HG03558 (cell line): ENCODE data around the gene ARSB.
"Not testable (repeated sequence)": the region's sequence is repeated elsewhere in the genome, so short reads cannot be mapped to it uniquely, and the experiment has no call there.

Experiments used
- ATAC-seq: cut with Tn5 transposase; IDR thresholded peaks from one replicate; pipeline ENCODE4 v1.9.1; 2021; ENCODE audit warnings: moderate number of reproducible peaks; ENCODE audit not compliant: unreplicated experiment; ENCODE audit errors: extremely low read depth

The ARSB gene

DNA sequence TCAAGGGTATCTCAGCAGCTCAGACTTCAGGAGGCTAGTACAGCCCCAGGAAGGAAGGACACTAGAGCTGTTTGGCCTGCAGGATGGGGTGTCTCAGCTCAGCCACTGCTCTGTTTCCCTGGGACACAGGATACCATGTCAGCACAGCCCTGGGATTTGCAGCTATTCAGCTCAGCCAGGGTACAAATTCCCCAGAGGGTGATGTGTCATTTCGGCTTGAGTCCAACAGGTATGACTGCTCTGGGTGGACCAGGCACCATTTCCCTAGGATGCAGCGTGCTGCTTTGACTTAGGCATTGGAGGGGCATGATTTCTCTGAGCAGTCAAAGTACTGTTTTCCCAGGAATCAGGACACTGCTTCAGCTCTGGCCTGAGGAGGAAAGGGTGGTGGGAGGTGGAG lies 130.1 kb downstream of the ARSB start:
- ATAC-seq, result no peak

DNA sequence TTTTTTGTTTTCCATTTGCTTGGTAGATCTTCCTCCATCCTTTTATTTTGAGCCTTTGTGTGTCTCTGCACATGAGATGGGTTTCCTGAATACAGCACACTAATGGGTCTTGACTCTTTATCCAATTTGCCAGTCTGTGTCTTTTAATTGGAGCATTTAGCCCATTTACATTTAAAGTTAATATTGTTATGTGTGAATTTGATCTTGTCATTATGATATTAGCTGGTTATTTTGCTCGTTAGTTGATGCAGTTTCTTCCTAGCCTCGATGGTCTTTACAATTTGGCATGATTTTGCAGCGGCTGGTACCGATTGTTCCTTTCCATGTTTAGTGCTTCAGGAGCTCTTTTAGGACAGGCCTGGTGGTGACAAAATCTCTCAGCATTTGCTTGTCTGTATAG lies 133.2 kb downstream of the ARSB start:
- ATAC-seq, result not testable (repeated sequence)

GRCh38 chr5:78845470-78845869 lies 139.6 kb downstream of the ARSB start:
- ATAC-seq, result no peak

DNA sequence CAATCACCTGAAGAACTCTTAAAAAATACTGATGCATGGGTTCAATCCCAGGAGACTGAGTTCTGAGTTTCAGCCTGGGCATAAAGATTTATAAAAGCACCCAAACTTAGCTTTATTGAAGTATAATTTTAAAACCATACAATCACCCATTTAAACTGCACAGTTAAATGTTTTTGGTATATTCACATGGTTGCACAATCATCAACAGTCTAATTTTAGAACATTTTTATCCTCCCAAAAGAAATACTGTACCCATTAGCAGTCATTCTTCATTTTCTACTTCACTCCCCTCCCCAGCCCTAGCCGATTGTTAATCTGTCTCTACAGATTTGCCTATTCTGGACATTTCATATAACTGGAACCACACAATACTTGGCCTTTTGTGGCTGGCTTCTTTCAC lies 141.7 kb downstream of the ARSB start:
- no peak for ATAC-seq

DNA sequence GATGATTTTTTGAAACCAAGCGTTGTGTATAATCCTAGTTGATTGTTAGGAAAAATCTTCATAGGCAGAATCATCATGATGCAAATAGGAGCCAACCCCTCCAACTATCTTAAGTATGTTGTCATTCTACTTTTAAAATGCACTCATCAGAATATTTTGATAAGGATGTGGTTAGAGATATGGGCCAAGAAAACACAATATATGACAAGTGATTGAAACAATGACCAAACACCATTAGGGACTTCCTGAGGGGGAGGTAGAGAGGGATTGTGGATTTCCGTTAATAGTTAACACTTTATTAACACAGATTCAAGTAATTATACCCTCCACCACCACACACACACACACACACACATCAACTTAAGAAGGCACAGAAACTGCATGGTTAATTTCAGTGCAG lies 143.3 kb downstream of the ARSB start:
- no peak for ATAC-seq

- no peak for ATAC-seq
Observed at GRCh38 chr5:78838753-78839152, 146.4 kb downstream of the ARSB start.

GRCh38 chr5:78837836-78838235 lies 147.3 kb downstream of the ARSB start:
- no peak for ATAC-seq

- ATAC-seq, result no peak
Observed at GRCh38 chr5:78835176-78835575, 149.9 kb downstream of the ARSB start.

GRCh38 chr5:78833284-78833683 lies 151.8 kb downstream of the ARSB start:
- no peak for ATAC-seq

- ATAC-seq, result no peak
Observed at GRCh38 chr5:78830528-78831046, 154.5 kb downstream of the ARSB start.

GRCh38 chr5:78829811-78830527 lies 155.1 kb downstream of the ARSB start:
- no peak for ATAC-seq

DNA sequence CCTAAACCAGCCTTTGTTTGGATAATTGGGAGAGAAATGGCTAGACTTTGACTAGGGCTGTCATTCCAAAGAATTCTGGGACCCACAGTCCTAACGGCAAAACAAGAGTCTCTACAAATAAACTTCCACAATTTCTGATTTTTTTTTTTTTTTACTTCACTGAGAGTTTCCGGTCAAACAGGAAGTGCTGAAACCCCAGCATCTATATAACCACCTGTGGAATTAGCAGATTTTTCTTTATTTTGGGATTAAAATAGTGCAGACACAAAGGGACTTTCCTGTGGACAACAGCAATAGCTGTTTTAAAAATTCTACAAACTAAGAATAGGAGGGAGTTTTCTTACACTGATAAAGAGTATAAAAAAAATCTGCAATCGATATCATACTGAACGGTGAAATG lies 157.4 kb downstream of the ARSB start:
- no peak for ATAC-seq

DNA sequence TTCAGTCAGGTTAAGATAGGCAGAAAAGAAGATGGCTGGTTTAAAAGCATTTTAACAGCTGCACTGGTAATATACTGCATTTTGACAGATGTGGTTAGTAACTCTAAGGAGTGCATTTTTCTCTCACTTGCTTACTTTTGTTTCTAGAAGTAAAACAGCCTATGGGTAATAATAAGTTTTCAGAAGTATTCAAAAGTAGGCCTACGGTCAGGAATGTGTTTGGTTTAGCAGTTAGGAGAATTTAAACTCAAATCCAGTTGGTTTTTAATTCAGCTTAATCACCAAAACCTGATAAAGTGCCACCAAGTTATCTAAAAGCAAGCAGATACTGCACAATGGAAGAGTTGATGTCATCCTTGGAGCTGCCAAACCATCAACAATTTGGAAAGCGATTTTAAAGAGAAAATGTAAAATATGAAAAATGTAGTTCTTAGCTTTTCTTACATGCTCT lies 160.3 kb downstream of the ARSB start:
- ATAC-seq, result no peak

- ATAC-seq, result no peak
Observed at GRCh38 chr5:78823196-78823595, 161.9 kb downstream of the ARSB start.

GRCh38 chr5:78821536-78822021 lies 163.5 kb downstream of the ARSB start:
- ATAC-seq, result no peak

GRCh38 chr5:78819707-78820106 lies 165.4 kb downstream of the ARSB start:
- no peak for ATAC-seq

- ATAC-seq, result no peak
Observed at GRCh38 chr5:78819166-78819565, 165.9 kb downstream of the ARSB start.

- no peak for ATAC-seq
Observed at GRCh38 chr5:78816143-78816765, 168.9 kb downstream of the ARSB start.

- ATAC-seq, result no peak
Observed at GRCh38 chr5:78813906-78814530, 171.1 kb downstream of the ARSB start.

DNA sequence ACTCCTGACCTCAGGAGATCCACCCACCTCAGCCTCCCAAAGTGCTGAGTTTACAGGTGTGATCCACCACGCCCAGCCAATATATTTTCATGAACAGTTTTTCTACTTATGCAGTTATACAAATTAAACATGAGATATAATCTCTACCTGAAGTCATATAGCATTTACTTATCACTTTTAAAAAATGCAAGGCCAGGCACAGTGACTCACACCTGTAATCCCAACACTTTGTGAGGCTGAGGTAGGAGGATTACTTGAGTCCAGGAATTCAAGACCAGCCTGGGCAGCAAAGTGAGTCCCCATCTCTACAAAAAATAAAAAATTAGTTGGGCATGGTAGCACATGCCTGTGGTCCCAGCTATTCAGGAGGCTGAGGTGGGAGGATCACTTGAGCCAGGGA lies 171.8 kb downstream of the ARSB start:
- ATAC-seq, result no peak

DNA sequence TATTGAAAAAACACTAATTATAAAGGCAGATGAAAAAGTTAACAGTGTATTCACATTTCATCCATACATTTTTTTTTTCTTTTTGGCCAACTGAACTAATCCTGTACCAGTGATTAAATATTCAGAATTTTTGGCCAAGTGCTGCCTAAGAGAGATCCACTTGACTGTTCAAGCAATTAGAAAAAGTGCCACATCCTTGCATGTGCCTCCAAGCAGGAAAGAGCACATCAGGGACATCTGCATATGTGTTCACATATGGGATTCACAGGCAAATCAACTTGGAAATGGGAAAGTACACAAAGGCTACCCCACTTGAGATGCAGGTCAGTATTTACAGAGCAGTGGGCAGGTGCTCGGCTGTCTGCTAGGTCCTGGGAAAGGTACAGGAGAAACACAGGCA lies 173.2 kb downstream of the ARSB start:
- no peak for ATAC-seq
